Measurements from ENCODE around the gene APOF. TPM values are rescaled to one million over a fixed set of nuclear protein-coding genes. Genes with fewer than 3 reads are reported as not detected.

Gene APOF
- total and polyA plus RNA-seq, 9 of the 15 experiments (the other 6 are each of a cell fraction or from before 2014, with no cell fraction given) = 0.09 to 0.15 (median 0.12) TPM; not detected in 5

DNA sequence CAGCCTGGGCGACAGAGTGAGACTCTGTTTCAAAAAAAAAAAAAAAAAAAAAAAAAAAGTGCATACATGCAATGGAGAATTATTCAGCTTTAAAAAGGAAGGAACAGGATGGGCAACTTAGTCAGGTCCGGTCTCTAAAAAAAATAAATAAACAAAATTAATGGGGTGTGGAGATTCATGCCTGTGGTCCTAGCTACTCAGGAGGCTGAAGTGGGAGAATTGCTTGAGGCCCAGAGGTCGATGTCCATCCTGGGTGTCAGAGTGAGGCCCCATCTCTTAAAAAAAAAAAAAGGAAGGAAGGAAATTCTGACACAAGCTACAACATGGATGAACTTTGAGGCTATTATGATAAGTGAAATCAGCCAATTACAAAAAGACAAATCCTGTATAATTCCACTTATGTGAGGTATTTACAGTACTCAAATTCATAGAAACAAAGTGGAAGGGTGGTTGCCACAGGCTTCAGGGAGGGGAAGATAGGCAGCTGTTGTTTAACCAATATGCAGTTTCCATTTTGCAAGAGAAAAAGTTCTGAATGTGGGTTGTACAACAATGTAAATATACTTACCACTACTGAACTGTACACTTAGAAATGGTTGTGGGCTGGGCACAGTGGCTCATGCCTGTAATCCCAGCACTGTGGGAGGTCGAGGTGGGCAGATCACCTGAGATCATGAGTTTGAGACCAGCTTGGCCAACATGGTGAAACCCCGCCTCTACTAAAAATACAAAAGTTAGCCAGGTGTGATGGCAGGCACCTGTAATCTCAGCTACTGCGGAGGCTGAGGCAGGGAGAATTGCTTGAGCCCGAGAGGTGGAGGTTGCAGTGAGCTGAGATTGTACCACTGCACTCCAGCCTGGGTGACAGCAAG lies 12.3 kb upstream of the APOF start:
- intact Hi-C loops (cut with micrococcal nuclease) = loop anchor here (5.0 kb wide), 2 partner anchors 58 to 72 kb away; partner anchors contain the start of genes CNPY2 and TIMELESS
- TF ChIP-seq, protein P1, sequence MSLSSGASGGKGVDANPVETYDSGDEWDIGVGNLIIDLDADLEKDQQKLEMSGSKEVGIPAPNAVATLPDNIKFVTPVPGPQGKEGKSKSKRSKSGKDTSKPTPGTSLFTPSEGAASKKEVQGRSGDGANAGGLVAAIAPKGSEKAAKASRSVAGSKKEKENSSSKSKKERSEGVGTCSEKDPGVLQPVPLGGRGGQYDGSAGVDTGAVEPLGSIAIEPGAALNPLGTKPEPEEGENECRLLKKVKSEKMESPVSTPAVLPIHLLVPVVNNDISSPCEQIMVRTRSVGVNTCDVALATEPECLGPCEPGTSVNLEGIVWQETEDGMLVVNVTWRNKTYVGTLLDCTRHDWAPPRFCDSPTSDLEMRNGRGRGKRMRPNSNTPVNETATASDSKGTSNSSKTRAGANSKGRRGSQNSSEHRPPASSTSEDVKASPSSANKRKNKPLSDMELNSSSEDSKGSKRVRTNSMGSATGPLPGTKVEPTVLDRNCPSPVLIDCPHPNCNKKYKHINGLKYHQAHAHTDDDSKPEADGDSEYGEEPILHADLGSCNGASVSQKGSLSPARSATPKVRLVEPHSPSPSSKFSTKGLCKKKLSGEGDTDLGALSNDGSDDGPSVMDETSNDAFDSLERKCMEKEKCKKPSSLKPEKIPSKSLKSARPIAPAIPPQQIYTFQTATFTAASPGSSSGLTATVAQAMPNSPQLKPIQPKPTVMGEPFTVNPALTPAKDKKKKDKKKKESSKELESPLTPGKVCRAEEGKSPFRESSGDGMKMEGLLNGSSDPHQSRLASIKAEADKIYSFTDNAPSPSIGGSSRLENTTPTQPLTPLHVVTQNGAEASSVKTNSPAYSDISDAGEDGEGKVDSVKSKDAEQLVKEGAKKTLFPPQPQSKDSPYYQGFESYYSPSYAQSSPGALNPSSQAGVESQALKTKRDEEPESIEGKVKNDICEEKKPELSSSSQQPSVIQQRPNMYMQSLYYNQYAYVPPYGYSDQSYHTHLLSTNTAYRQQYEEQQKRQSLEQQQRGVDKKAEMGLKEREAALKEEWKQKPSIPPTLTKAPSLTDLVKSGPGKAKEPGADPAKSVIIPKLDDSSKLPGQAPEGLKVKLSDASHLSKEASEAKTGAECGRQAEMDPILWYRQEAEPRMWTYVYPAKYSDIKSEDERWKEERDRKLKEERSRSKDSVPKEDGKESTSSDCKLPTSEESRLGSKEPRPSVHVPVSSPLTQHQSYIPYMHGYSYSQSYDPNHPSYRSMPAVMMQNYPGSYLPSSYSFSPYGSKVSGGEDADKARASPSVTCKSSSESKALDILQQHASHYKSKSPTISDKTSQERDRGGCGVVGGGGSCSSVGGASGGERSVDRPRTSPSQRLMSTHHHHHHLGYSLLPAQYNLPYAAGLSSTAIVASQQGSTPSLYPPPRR (CRISPR knock-in tag; IDR thresholded peaks at IDR 0.05; ENCODE audit: borderline replicate concordance) = no peak
- TF ChIP-seq IFI16 (CRISPR knock-in tag; IDR thresholded peaks at IDR 0.05) = no peak
- TF ChIP-seq C11orf30 (IDR thresholded peaks at IDR 0.05; ENCODE audit: low read depth) = no peak
- TF ChIP-seq SIN3B (IDR thresholded peaks at IDR 0.05; ENCODE audit: low read depth) = no peak
- TF ChIP-seq, protein P2, sequence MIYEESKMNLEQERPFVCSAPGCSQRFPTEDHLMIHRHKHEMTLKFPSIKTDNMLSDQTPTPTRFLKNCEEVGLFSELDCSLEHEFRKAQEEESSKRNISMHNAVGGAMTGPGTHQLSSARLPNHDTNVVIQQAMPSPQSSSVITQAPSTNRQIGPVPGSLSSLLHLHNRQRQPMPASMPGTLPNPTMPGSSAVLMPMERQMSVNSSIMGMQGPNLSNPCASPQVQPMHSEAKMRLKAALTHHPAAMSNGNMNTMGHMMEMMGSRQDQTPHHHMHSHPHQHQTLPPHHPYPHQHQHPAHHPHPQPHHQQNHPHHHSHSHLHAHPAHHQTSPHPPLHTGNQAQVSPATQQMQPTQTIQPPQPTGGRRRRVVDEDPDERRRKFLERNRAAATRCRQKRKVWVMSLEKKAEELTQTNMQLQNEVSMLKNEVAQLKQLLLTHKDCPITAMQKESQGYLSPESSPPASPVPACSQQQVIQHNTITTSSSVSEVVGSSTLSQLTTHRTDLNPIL (CRISPR knock-in tag; IDR thresholded peaks at IDR 0.05) = no peak
- no peak for TF ChIP-seq PHB2 (IDR thresholded peaks at IDR 0.05; ENCODE audit: low read depth)
- TF ChIP-seq, protein P3, sequence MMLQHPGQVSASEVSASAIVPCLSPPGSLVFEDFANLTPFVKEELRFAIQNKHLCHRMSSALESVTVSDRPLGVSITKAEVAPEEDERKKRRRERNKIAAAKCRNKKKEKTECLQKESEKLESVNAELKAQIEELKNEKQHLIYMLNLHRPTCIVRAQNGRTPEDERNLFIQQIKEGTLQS (IDR thresholded peaks at IDR 0.05) = no peak
- TF ChIP-seq, protein P3 (CRISPR knock-in tag; conservative IDR thresholded peaks at IDR 0.05) = no peak
- TF ChIP-seq, protein P4, sequence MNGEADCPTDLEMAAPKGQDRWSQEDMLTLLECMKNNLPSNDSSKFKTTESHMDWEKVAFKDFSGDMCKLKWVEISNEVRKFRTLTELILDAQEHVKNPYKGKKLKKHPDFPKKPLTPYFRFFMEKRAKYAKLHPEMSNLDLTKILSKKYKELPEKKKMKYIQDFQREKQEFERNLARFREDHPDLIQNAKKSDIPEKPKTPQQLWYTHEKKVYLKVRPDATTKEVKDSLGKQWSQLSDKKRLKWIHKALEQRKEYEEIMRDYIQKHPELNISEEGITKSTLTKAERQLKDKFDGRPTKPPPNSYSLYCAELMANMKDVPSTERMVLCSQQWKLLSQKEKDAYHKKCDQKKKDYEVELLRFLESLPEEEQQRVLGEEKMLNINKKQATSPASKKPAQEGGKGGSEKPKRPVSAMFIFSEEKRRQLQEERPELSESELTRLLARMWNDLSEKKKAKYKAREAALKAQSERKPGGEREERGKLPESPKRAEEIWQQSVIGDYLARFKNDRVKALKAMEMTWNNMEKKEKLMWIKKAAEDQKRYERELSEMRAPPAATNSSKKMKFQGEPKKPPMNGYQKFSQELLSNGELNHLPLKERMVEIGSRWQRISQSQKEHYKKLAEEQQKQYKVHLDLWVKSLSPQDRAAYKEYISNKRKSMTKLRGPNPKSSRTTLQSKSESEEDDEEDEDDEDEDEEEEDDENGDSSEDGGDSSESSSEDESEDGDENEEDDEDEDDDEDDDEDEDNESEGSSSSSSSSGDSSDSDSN (IDR thresholded peaks at IDR 0.05; ENCODE audit: borderline replicate concordance in 1 of 2, low read depth in 2 of 2, low read length in 2 of 2) = no peak
- TF ChIP-seq FOS (IDR thresholded peaks at IDR 0.05; ENCODE audit: extremely low read depth, insufficient read length) = no peak
- TF ChIP-seq ZNF212 (CRISPR knock-in tag; IDR thresholded peaks at IDR 0.05) = no peak
- no peak for TF ChIP-seq TRIM28 (IDR thresholded peaks at IDR 0.05)

More for the DNA sequence above, 12.3 kb upstream of the APOF start:
- no TSS peak for BruUV-seq (replicated peaks)
- Histone ChIP-seq H3K27me3 (ENCODE audit: control insufficient read depth in 2 of 2, insufficient read depth in 2 of 2, low read length in 2 of 2) (no peaks in the 10 kb centered on the region), H3K4me3 (no peak overlapping the region), H3K4me1 (replicated peaks in 1 of 2; ENCODE audit: control insufficient read depth in 2 of 2, insufficient read depth in 2 of 2, low read length in 2 of 2) (peaks cover 22 to 24% of the 10 kb centered on the region in 2 experiments; a peak in 4 of 5 replicates), H3K9me1 (ENCODE audit: control insufficient read depth, insufficient read depth, low read length) (no peaks in the 10 kb centered on the region), H3K9me3 (replicated peaks; ENCODE audit: control insufficient read depth, insufficient read depth, low read depth, low read length) (no peaks in the 10 kb centered on the region), H3K36me3 (ENCODE audit: control insufficient read depth, insufficient read depth, low read length) (no peaks in the 10 kb centered on the region), H2AFZ (ENCODE audit: low read depth, low read length) (peak overlapping the region; percentile 65), H3K9ac (ENCODE audit: insufficient read depth in 1 of 2, low read depth in 2 of 2, low read length in 2 of 2) (no peak overlapping the region), H3K27ac (ENCODE audit: extremely low read depth, low read depth, low read length) (no peak overlapping the region), H4K20me1 (replicated peaks; ENCODE audit: control insufficient read depth, insufficient read depth, low read length) (no peaks in the 10 kb centered on the region), H3K4me2 (ENCODE audit: insufficient read depth, low read length) (no peak overlapping the region), H3K79me2 (ENCODE audit: control insufficient read depth, insufficient read depth, low read length) (no peaks in the 10 kb centered on the region)
- in situ Hi-C loops (cut with MboI) = no loop called here
- POLR2A ChIA-PET = interaction anchor here (0.6 to 0.7 kb wide), 3 partner anchors 12 to 859 kb away, joined by 3 to 4 read pairs (median 4); partner anchors contain the start of gene APOF
- CTCF ChIA-PET (ENCODE audit: low intra/inter-chr PET ratio) = no interaction called here
- DNase-seq (ENCODE audit: extremely low read depth in 1 of 4, low spot score in 3 of 4) (no peak), FAIRE-seq (no peak), ATAC-seq (no peak)
- WGBS (ENCODE audit: insufficient coverage, low coverage, missing lambda C conversion rate) = 71% methylated on average over 7 of the region's 7 CpGs

Measured in K562 (cell line).